AG10803 (cell line): ENCODE measurements around the gene RP9.

Source experiments
- DNase-seq: peaks from one replicate; pipeline ENCODE4 v3.0.0; 2010; ENCODE audit warnings: low read depth
- H3K4me3 ChIP-seq: 2 replicates; pipeline ENCODE4 v1.5.1; 2011; ENCODE audit warnings: mild to moderate bottlenecking, low read length, control low read depth
- TF ChIP-seq, protein P1 (sequence below): conservative IDR thresholded peaks from 2 replicates; pipeline ENCODE4 v1.5.1; 2011; ENCODE audit warnings: mild to moderate bottlenecking, low read length, control low read depth, inconsistent platforms

RP9 gene

DNA sequence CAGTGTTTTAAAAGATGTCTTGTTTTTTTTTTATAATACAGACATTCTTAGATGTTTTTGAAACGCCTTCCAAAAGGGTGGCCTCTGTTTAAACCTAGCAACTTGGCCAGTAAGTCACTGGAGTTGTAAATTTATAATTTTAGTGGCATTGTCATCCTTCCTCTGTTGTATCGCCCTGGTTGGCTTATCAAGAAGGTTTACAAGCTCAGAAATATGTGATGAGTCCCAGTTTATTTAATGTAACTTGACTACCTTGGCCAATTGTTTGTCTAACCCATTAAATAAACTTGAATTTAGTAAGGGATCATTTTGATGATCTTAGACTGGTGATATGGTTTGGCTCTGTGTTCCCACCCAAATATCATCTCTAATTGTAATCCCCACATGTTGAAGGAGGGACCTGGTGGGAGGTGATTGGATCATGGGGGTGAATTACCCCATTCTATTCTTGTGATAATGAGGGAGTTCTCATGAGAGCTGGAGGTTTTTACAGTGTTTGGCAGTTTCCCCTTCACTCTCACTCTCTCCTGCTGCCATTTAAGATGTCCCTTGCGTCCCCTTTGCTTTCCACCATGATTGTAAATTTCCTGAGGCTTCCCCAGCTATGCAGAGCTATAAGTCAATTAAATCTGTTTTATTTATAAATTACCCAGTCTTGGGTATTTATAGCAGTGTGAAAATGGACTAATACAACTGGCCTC is 33.2 kb downstream of the RP9 start:
- no peak overlapping the region for H3K4me3 ChIP-seq
- no peak for DNase-seq
- TF ChIP-seq, protein P1, sequence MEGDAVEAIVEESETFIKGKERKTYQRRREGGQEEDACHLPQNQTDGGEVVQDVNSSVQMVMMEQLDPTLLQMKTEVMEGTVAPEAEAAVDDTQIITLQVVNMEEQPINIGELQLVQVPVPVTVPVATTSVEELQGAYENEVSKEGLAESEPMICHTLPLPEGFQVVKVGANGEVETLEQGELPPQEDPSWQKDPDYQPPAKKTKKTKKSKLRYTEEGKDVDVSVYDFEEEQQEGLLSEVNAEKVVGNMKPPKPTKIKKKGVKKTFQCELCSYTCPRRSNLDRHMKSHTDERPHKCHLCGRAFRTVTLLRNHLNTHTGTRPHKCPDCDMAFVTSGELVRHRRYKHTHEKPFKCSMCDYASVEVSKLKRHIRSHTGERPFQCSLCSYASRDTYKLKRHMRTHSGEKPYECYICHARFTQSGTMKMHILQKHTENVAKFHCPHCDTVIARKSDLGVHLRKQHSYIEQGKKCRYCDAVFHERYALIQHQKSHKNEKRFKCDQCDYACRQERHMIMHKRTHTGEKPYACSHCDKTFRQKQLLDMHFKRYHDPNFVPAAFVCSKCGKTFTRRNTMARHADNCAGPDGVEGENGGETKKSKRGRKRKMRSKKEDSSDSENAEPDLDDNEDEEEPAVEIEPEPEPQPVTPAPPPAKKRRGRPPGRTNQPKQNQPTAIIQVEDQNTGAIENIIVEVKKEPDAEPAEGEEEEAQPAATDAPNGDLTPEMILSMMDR: no peak

DNA sequence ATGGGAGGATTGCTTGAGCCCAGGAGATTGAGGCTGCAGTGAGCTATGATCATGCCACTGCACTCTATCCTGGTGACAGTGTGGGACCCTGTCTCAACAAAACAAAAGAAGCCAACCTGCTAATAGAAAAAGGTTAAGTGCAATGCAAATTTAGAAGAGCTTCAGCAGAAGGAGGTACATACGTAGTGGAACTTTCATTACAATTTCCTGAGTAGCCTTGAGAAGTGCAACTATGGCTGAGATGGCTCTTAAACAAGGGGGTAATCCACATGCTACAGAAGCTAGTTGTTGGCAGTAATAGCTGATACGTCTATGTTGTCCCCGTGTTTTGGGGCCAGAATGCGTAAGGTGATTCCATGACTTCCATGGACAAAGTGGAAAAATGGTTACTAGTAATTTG is 36.0 kb downstream of the RP9 start:
- no peak for DNase-seq
- TF ChIP-seq, protein P1: no peak
- H3K4me3 ChIP-seq: no peak overlapping the region

DNA sequence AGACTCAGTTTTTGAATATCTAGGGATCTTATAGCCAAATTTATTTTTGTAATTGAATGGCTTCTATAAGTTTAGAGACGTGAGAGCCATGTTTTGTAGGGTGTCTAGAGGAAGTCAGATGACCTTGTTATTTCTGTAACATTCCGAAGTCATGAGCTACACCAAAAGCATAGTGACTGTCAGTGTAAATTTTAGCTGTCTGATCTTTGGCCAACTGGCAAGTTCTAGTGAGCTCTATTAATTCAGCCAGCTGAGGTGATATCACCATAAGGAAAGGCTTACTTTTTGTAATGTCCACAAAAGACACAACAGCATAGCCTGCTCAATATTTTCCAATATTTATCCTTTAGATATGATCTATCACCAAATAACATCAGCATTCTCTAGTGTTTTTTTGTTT is 36.7 kb downstream of the RP9 start:
- peak; percentile 81 for DNase-seq
- TF ChIP-seq, protein P1: no peak
- H3K4me3 ChIP-seq: no peak overlapping the region

DNA sequence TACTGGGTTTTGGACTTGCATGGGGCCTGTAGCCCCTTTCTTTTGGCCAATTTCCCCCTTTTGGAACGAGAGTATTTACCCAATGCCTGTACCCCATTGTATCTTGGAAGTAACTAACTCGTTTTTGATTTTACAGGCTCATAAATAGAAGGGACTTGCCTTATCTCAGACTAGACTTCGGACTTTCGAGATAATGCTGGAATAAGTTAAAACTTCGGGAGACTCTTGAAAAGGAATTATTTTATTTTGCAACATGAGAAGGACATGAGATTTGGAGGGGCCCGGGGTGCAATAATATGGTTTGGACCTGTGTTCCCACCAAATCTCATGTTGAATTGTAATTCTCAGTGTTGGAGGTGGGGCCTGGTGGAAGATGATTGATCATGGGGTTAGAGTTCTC is 38.4 kb downstream of the RP9 start:
- no peak for DNase-seq
- TF ChIP-seq, protein P1: no peak
- no peak overlapping the region for H3K4me3 ChIP-seq

DNA sequence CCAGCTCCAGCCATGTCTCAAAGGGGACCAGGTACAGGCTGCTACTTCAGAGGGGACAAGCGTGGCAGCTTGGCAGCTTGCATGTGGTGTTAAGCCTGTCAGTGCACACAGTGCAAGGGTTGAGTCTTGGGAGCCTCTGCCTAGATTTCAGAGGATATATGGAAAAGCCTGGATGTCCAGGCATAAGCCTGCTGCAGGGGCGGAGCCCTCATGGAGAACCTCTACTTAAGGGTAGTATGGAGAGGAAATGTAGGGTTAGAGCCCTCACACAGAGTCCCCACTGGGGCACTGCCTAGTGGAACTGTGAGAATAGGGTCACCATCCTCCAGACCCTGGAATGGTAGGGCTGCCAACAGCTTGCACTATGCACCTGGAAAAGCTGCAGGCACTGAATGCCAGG is 38.9 kb downstream of the RP9 start:
- no peak overlapping the region for H3K4me3 ChIP-seq
- no peak for DNase-seq
- TF ChIP-seq, protein P1: no peak

DNA sequence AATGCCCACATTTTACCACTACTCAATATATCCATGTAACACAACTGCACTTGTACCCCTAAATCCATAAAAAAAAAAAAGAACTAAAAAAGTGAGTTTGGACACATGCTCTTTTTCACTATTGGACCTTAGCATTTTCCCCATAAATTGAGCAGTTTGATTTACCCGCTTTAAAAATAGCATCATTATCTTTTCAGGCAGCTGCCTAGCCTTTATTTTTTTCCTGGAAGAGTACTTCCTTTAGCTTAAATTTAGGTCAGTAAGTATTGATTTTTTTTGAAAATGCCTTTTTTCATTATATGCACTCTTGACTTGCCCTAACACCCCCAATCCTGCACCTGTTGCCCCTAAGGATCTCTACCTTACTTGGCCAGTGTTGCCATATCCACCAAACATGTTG is 41.3 kb downstream of the RP9 start:
- no peak for DNase-seq
- TF ChIP-seq, protein P1: no peak
- no peak overlapping the region for H3K4me3 ChIP-seq

DNA sequence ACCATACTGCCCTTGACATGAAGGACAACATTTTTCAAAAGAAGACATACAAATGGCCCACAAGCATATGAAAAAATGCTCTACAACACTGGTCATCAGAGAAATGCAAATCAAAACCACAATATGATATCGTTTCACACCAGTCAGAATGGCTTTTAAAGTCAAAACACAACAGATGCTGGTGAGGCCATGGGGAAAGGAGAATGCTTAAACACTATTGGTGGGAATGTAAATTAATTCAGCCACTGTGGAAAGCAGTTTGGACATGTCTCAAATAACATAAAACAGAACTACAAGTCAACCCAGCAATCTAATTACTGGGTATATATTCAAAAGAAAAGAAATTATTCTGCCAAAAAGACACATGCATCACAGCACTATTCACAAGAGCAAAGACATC is 42.4 kb downstream of the RP9 start:
- TF ChIP-seq, protein P1: no peak
- H3K4me3 ChIP-seq: no peak overlapping the region
- DNase-seq: no peak
